Thyroid gland (tissue), 4 donors: Measurements from ENCODE around the gene GOT2.

Experiments
- CTCF ChIP-seq, 6 experiments: fragments of 200-600 bp in 3 of 6; fragments of 450-650 bp in 3 of 6; sonication (generic) in 3 of 6; IDR thresholded peaks; one replicate each; pipeline ENCODE4 v1.5.1; 2016 to 2019; ENCODE audit warnings: antibody characterized with exemption in 6 of 6, mild to moderate bottlenecking in 2 of 6, inconsistent platforms in 1 of 6, moderate library complexity in 1 of 6
- POLR2A ChIP-seq, 2 donors: fragments of 450-650 bp; IDR thresholded peaks; one replicate each; pipeline ENCODE4 v1.6.1; 2017; ENCODE audit warnings: antibody characterized with exemption in 2 of 2, mild to moderate bottlenecking in 2 of 2, moderate library complexity in 1 of 2

DNA sequence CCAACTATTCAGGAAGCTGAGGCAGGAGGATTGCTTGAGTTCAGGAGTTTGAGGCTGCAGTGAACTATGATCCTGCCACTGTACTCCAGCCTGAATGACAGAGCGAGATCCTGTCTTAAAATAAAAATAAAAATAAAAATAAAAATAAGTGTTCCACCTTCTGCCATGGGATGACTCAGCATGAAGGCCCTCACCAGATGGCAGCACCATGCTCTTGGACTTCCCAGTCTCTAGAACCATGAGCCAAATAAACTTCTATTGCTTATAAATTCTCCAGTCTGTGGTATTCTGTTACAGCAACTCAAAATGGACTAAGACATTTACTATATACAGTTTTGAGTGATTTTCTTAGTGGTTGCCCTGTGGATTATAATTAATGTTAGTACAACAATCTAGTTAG, 41.7 kb downstream of the GOT2 start:
- no peak for TF ChIP-seq POLR2A (IDR thresholded peaks at IDR 0.05)
- TF ChIP-seq CTCF (IDR thresholded peaks at IDR 0.05): no peak
